Erythroblast (primary cell): Measurements from ENCODE around the gene SNAPC2.

ENCODE experiments used
- GATA1 ChIP-seq: IDR thresholded peaks from 2 replicates; pipeline ENCODE4 v1.6.1; 2011; ENCODE audit warnings: low read depth, mild to moderate bottlenecking, control low read depth, low read length, moderate library complexity
- POLR2A ChIP-seq: IDR thresholded peaks from 2 replicates; pipeline ENCODE4 v1.6.1; 2011; ENCODE audit warnings: mild to moderate bottlenecking, low read length

GRCh38 chr19:7927605-7928333, 7.6 kb downstream of the SNAPC2 start:
- TF ChIP-seq POLR2A = no peak
- no peak for TF ChIP-seq GATA1
